GM12878 (cell line): Measurements from ENCODE around the gene SPRY1. TPM values are rescaled to one million over a fixed set of nuclear protein-coding genes. Genes with fewer than 3 reads are reported as not detected.

Experiments
- ATAC-seq: fragments of 200-7000 bp; cut with Tn5 transposase; 3 replicates; pipeline ENCODE4 v1.9.1; 2020; ENCODE audit warnings: mild to moderate bottlenecking, moderate library complexity
- BruUV-seq: library from RNA; stranded (reverse); fragments of 400-500 nt; replicated peaks from 2 replicates; lab custom pipeline; 2021; lab: Mats Ljungman, UMichigan
- CTCF ChIA-PET: fragments of 300-600 bp; sonication (Branson Sonifier 250); formaldehyde crosslinking; extraction: SDS; loops from one replicate; lab custom pipeline; 2021; ENCODE audit warnings: inconsistent platforms; lab: Yijun Ruan, JAX
- POLR2A ChIA-PET: fragments of 350-600 bp; formaldehyde crosslinking; extraction: SDS; loops from one replicate; lab custom pipeline; 2021; ENCODE audit warnings: inconsistent platforms; lab: Charles Lee
- RAD21 ChIA-PET: fragments of 300-600 bp; sonication (Branson Sonifier 250); formaldehyde crosslinking; loops from one replicate; lab custom pipeline; 2023; ENCODE audit warnings: antibody characterized with exemption; ENCODE audit not compliant: unreplicated experiment; lab: Charles Lee
- SMC1A ChIA-PET: fragments of 300-600 bp; sonication (Branson Sonifier 250); formaldehyde crosslinking; loops from one replicate; lab custom pipeline; 2023; ENCODE audit not compliant: unreplicated experiment, uncharacterized antibody; lab: Charles Lee
- DNase-seq: peaks from one replicate; pipeline ENCODE4 v3.0.0-alpha.2; 2011; ENCODE audit warnings: low read depth, low spot score
- FAIRE-seq: peaks from 3 replicates; lab custom pipeline; 2011; peaks lifted over from hg19 to GRCh38; lab: Jason Lieb, UNC
- H2AFZ ChIP-seq: 2 replicates; pipeline ENCODE4 v1.6.0; 2011; ENCODE audit warnings: low read depth, low read length, control low read depth; ENCODE audit not compliant: control insufficient read depth
- H3K27ac ChIP-seq: 2 replicates; pipeline ENCODE4 v1.5.1; 2011; ENCODE audit warnings: control low read depth; ENCODE audit not compliant: control insufficient read depth, insufficient read depth
- H3K27me3 ChIP-seq, 2 experiments: replicated peaks in 1 of 2; 2 replicates each; pipeline versions ENCODE4 v1.6.0 to v1.6.1; 2011; ENCODE audit warnings: low read length in 1 of 2; ENCODE audit not compliant: control insufficient read depth in 2 of 2, insufficient read depth in 2 of 2
- H3K36me3 ChIP-seq, 2 experiments: 2 replicates each; pipeline ENCODE4 v1.5.1; 2011; ENCODE audit warnings: low read length in 1 of 2; ENCODE audit not compliant: control insufficient read depth in 2 of 2, insufficient read depth in 2 of 2
- H3K4me1 ChIP-seq: 2 replicates; pipeline ENCODE4 v1.6.1; 2011; ENCODE audit warnings: mild to moderate bottlenecking, low read length, moderate library complexity, mixed read lengths; ENCODE audit not compliant: control insufficient read depth, insufficient read depth
- H3K4me2 ChIP-seq: 2 replicates; pipeline ENCODE4 v1.6.0; 2011; ENCODE audit warnings: control low read depth; ENCODE audit not compliant: control insufficient read depth, insufficient read depth
- H3K4me3 ChIP-seq: fragments of 200-600 bp; sonication (generic); 2 replicates; pipeline ENCODE4 v1.5.1; 2016
- H3K79me2 ChIP-seq: 2 replicates; pipeline ENCODE4 v1.6.0; 2011; ENCODE audit warnings: low read length; ENCODE audit not compliant: control insufficient read depth, insufficient read depth
- H3K9ac ChIP-seq: 2 replicates; pipeline ENCODE4 v1.8.0; 2011; ENCODE audit warnings: low read length, control low read depth, mixed read lengths; ENCODE audit not compliant: control insufficient read depth, insufficient read depth
- H3K9me3 ChIP-seq: replicated peaks from 3 replicates; pipeline ENCODE4 v1.5.1; 2011; ENCODE audit warnings: mild to moderate bottlenecking, low read length; ENCODE audit not compliant: control insufficient read depth, insufficient read depth
- H4K20me1 ChIP-seq: 2 replicates; pipeline ENCODE4 v1.6.0; 2011; ENCODE audit not compliant: control insufficient read depth, insufficient read depth
- ATF7 ChIP-seq: fragments of 450-650 bp; IDR thresholded peaks from 2 replicates; pipeline ENCODE4 v1.6.1; 2016; ENCODE audit warnings: low read depth, mild to moderate bottlenecking
- BACH1 ChIP-seq: fragments of 450-650 bp; IDR thresholded peaks from 2 replicates; pipeline ENCODE4 v1.6.1; 2017; ENCODE audit warnings: mild to moderate bottlenecking, borderline replicate concordance
- BCL3 ChIP-seq: IDR thresholded peaks from 2 replicates; pipeline ENCODE4 v1.6.1; 2011; ENCODE audit warnings: borderline replicate concordance, low read depth, mild to moderate bottlenecking, moderate library complexity, low read length; ENCODE audit not compliant: insufficient read depth, poor library complexity, severe bottlenecking
- DPF2 ChIP-seq: fragments of 450-650 bp; IDR thresholded peaks from 2 replicates; pipeline ENCODE4 v1.6.1; 2017; ENCODE audit warnings: mild to moderate bottlenecking
- EGR1 ChIP-seq, 2 experiments: IDR thresholded peaks; 1 replicate in 1 of 2; 2 replicates in 1 of 2; pipeline ENCODE4 v1.6.1; 2011 to 2012; ENCODE audit warnings: low read depth in 2 of 2, low read length in 2 of 2, borderline replicate concordance in 1 of 2, mild to moderate bottlenecking in 1 of 2, moderate library complexity in 1 of 2
- FOXK2 ChIP-seq: fragments of 450-650 bp; IDR thresholded peaks from 2 replicates; pipeline ENCODE4 v1.6.1; 2017; ENCODE audit warnings: mild to moderate bottlenecking, moderate library complexity
- MYC ChIP-seq: IDR thresholded peaks from 2 replicates; pipeline ENCODE4 v1.6.1; 2011; ENCODE audit warnings: mild to moderate bottlenecking, low read length, moderate library complexity, inconsistent platforms; ENCODE audit not compliant: insufficient read depth, insufficient replicate concordance, insufficient read length, severe bottlenecking
- RBBP5 ChIP-seq: fragments of 200-600 bp; sonication (generic); conservative IDR thresholded peaks from 2 replicates; pipeline ENCODE4 v1.6.1; 2016
- SMAD1 ChIP-seq: fragments of 450-650 bp; IDR thresholded peaks from 2 replicates; pipeline ENCODE4 v1.6.1; 2018; ENCODE audit warnings: mild to moderate bottlenecking, low read depth; ENCODE audit not compliant: partially characterized antibody
- SRF ChIP-seq, 2 experiments: IDR thresholded peaks; 2 replicates each; pipeline ENCODE4 v1.6.1; 2011; ENCODE audit warnings: low read depth in 2 of 2, low read length in 2 of 2, mild to moderate bottlenecking in 1 of 2, moderate library complexity in 1 of 2
- USF2 ChIP-seq: IDR thresholded peaks from 2 replicates; pipeline ENCODE4 v1.6.1; 2011; ENCODE audit warnings: low read depth, low read length, improper control_type of control experiment, borderline replicate concordance
- YY1 ChIP-seq: IDR thresholded peaks from 2 replicates; pipeline ENCODE4 v1.6.1; 2011; ENCODE audit warnings: low read depth, mild to moderate bottlenecking, low read length
- WGBS: methylation state at CpG from one replicate; pipeline ENCODE4 v1.1.6; 2016; ENCODE audit warnings: low lambda C conversion rate; ENCODE audit not compliant: insufficient replicate concordance, insufficient coverage; ENCODE audit errors: missing lambda C conversion rate; 5-methylcytosine and 5-hydroxymethylcytosine counted together
- in situ Hi-C: fragments of 300-500 bp; cut with MboI; formaldehyde crosslinking; loops from 9 replicates; pipeline ENCODE4 v1.14.3; 2018; ENCODE audit warnings: mixed read lengths
- intact Hi-C: fragments of 100-400 bp; cut with micrococcal nuclease; formaldehyde crosslinking; loops from one replicate; pipeline ENCODE4 v1.14.2; 2022; ENCODE audit not compliant: unreplicated experiment
- polyA plus RNA-seq, 11 experiments: library from polyadenylated mRNA; depleted of rRNA in 4 of 11; unstranded in 6 of 11; stranded (reverse) in 5 of 11; fragments of >200 nt; fragmentation: Nextera tagmentation in 4 of 11; fragmentation: Illumina TruSeq in 1 of 11; extraction: Ambion mirVana in 4 of 11; extraction: Trizol in 1 of 11; gene quantifications; 1 replicate in 1 of 11; 2 replicates in 10 of 11; pipeline versions ENCODE4 v1.2.1 to v1.2.3, GENCODE V29; 2011 to 2016; ENCODE audit warnings: inconsistent platforms in 2 of 11, missing spikeins in 2 of 11, low read depth in 1 of 11
- total RNA-seq, 4 experiments: library from RNA; depleted of rRNA in 3 of 4; stranded (reverse); fragments of >200 nt in 3 of 4; fragmentation: Illumina TruSeq in 1 of 4; extraction: Trizol in 1 of 4; gene quantifications; 2 replicates each; pipeline versions ENCODE4 v1.2.1 to v1.2.3, GENCODE V29; 2013 to 2021
- TF ChIP-seq, protein P1 (sequence below): fragments of 450-650 bp; IDR thresholded peaks from 2 replicates; pipeline ENCODE4 v1.6.1; 2017; ENCODE audit warnings: low read depth, mild to moderate bottlenecking, moderate library complexity
- TF ChIP-seq, protein P2 (sequence below): fragments of 450-650 bp; IDR thresholded peaks from 2 replicates; pipeline ENCODE4 v1.6.1; 2016; ENCODE audit warnings: mild to moderate bottlenecking

SPRY1 gene
- total and polyA plus RNA-seq, 10 of the 15 experiments (the other 5 are each of a cell fraction or from before 2014, with no cell fraction given), result 0.05 to 5.7 (median 0.23) TPM; not detected in 2

- TF ChIP-seq DPF2 (peak; percentile 69), ATF7 (peak; percentile 89), EGR1 (IDR thresholded peaks at IDR 0.05; ENCODE audit: borderline replicate concordance in 1 of 2, low read depth in 2 of 2, low read length in 2 of 2) (no peak), RBBP5 (no peak), YY1 (0 out of 2 replicates have a peak, but pooled peaks have one; percentile 29)
- TF ChIP-seq, protein P1, sequence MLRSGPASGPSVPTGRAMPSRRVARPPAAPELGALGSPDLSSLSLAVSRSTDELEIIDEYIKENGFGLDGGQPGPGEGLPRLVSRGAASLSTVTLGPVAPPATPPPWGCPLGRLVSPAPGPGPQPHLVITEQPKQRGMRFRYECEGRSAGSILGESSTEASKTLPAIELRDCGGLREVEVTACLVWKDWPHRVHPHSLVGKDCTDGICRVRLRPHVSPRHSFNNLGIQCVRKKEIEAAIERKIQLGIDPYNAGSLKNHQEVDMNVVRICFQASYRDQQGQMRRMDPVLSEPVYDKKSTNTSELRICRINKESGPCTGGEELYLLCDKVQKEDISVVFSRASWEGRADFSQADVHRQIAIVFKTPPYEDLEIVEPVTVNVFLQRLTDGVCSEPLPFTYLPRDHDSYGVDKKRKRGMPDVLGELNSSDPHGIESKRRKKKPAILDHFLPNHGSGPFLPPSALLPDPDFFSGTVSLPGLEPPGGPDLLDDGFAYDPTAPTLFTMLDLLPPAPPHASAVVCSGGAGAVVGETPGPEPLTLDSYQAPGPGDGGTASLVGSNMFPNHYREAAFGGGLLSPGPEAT, result 0 out of 2 replicates have a peak, but pooled peaks have one; percentile 29
These were observed at the start of gene SPRY1 (continued) for GRCh38 chr4:123396307-123397143.

GRCh38 chr4:123346951-123347350 lies 49.6 kb upstream of the SPRY1 start:
- H3K36me3 ChIP-seq, result no peaks in the 10 kb centered on the region
- no peak overlapping the region for H3K27ac ChIP-seq
- POLR2A ChIA-PET, result no interaction called here
- DNase-seq (no peak), ATAC-seq (no peak), FAIRE-seq (no peak)
- no peaks in the 10 kb centered on the region; a peak in 2 of 4 replicates for H3K27me3 ChIP-seq
- H3K9me3 ChIP-seq, result no peaks in the 10 kb centered on the region
- no peak overlapping the region for H3K9ac ChIP-seq
- RAD21 ChIA-PET, result no interaction called here
- H3K79me2 ChIP-seq, result no peaks in the 10 kb centered on the region
- BruUV-seq, result no TSS peak
- intact Hi-C loops, result no loop called here
- no peak overlapping the region for H3K4me2 ChIP-seq
- CTCF ChIA-PET, result interaction anchor here (1.7 kb wide), 1 partner anchor 217 kb away, joined by 3 read pairs; no protein-coding TSS in a partner anchor
- H2AFZ ChIP-seq, result no peak overlapping the region
- TF ChIP-seq, protein P2, sequence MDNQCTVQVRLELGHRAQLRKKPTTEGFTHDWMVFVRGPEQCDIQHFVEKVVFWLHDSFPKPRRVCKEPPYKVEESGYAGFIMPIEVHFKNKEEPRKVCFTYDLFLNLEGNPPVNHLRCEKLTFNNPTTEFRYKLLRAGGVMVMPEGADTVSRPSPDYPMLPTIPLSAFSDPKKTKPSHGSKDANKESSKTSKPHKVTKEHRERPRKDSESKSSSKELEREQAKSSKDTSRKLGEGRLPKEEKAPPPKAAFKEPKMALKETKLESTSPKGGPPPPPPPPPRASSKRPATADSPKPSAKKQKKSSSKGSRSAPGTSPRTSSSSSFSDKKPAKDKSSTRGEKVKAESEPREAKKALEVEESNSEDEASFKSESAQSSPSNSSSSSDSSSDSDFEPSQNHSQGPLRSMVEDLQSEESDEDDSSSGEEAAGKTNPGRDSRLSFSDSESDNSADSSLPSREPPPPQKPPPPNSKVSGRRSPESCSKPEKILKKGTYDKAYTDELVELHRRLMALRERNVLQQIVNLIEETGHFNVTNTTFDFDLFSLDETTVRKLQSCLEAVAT, result no peak
- TF ChIP-seq USF2, result no peak
- TF ChIP-seq SMAD1, result no peak
- TF ChIP-seq BACH1, result no peak
- no peak for TF ChIP-seq MYC
- TF ChIP-seq BCL3, result no peak
- no peak for TF ChIP-seq SRF (IDR thresholded peaks at IDR 0.05; ENCODE audit: low read depth in 2 of 2, low read length in 2 of 2)
- TF ChIP-seq FOXK2, result no peak
- in situ Hi-C loops, result no loop called here
- 52% methylated on average over 5 of the region's 5 CpGs for WGBS
- H4K20me1 ChIP-seq, result no peaks in the 10 kb centered on the region
- H3K4me3 ChIP-seq, result no peak overlapping the region
- no peaks in the 10 kb centered on the region for H3K4me1 ChIP-seq
- SMC1A ChIA-PET, result no interaction called here
